ENCODE data around the gene HEXB. TPM values are rescaled to one million over a fixed set of nuclear protein-coding genes. Genes with fewer than 3 reads are reported as not detected.
"Not testable (repeated sequence)": the region's sequence is repeated elsewhere in the genome, so short reads cannot be mapped to it uniquely, and the experiment has no call there.

HEXB gene
- total and polyA plus RNA-seq, 2 donors from 2014 or later, result 113 to 184 TPM

GRCh38 chr5:74736759-74737158 is 51.7 kb downstream of the HEXB start:
- DNase-seq, result no peak
- H3K27me3 ChIP-seq (ENCODE audit: control insufficient read depth, insufficient read depth, low read length), result no peaks in the 10 kb centered on the region
- intact Hi-C loops (cut with DNase I), result no loop called here
- H3K27ac ChIP-seq (ENCODE audit: low read depth in 2 of 2, low read length in 2 of 2), result no peak overlapping the region
- TF ChIP-seq CTCF (IDR thresholded peaks at IDR 0.05; ENCODE audit: borderline replicate concordance, extremely low read depth, insufficient read depth), result no peak
- H3K36me3 ChIP-seq (ENCODE audit: control insufficient read depth in 2 of 3, insufficient read depth in 3 of 3, low read length in 3 of 3), result peaks cover 2 to 18% (median 14%) of the 10 kb centered on the region in 3 donors
- no peak overlapping the region for H3K4me3 ChIP-seq (ENCODE audit: low read length in 3 of 3)
- no peak overlapping the region for H3K9ac ChIP-seq (ENCODE audit: low read length in 3 of 3)
- no peak for FAIRE-seq
- H3K9me3 ChIP-seq (ENCODE audit: control insufficient read depth in 2 of 3, insufficient read depth in 1 of 3, low read length in 3 of 3), result no peaks in the 10 kb centered on the region
- no peaks in the 10 kb centered on the region for H3K4me1 ChIP-seq (ENCODE audit: control insufficient read depth in 2 of 3, insufficient read depth in 2 of 3, low read depth in 1 of 3, low read length in 3 of 3)

- no peak for FAIRE-seq
- TF ChIP-seq CTCF (IDR thresholded peaks at IDR 0.05; ENCODE audit: borderline replicate concordance, extremely low read depth, insufficient read depth), result no peak
Measured at GRCh38 chr5:74738406-74738805, 53.4 kb downstream of the HEXB start.

GRCh38 chr5:74748742-74749141 is 63.7 kb downstream of the HEXB start:
- H3K36me3 ChIP-seq (ENCODE audit: control insufficient read depth in 2 of 3, insufficient read depth in 3 of 3, low read length in 3 of 3), result peaks cover 6 to 40% (median 16%) of the 10 kb centered on the region in 3 donors
- H3K9ac ChIP-seq (ENCODE audit: low read length in 3 of 3); H3K27ac ChIP-seq (ENCODE audit: low read depth in 2 of 2, low read length in 2 of 2); FAIRE-seq; H3K9me3 ChIP-seq (ENCODE audit: control insufficient read depth in 2 of 3, insufficient read depth in 1 of 3, low read length in 3 of 3); DNase-seq; H3K4me1 ChIP-seq (ENCODE audit: control insufficient read depth in 2 of 3, insufficient read depth in 2 of 3, low read depth in 1 of 3, low read length in 3 of 3); H3K27me3 ChIP-seq (ENCODE audit: control insufficient read depth, insufficient read depth, low read length); intact Hi-C loops (cut with DNase I); H3K4me3 ChIP-seq (ENCODE audit: low read length in 3 of 3): not testable (repeated sequence)

More at GRCh38 chr5:74738406-74738805, 53.4 kb downstream of the HEXB start:
- peaks cover 2 to 17% (median 12%) of the 10 kb centered on the region in 3 donors for H3K36me3 ChIP-seq (ENCODE audit: control insufficient read depth in 2 of 3, insufficient read depth in 3 of 3, low read length in 3 of 3)
- no peak for DNase-seq
- intact Hi-C loops (cut with DNase I), result no loop called here
- H3K9me3 ChIP-seq (ENCODE audit: control insufficient read depth in 2 of 3, insufficient read depth in 1 of 3, low read length in 3 of 3), result no peaks in the 10 kb centered on the region
- no peaks in the 10 kb centered on the region for H3K27me3 ChIP-seq (ENCODE audit: control insufficient read depth, insufficient read depth, low read length)
- no peak overlapping the region for H3K4me3 ChIP-seq (ENCODE audit: low read length in 3 of 3)
- H3K4me1 ChIP-seq (ENCODE audit: control insufficient read depth in 2 of 3, insufficient read depth in 2 of 3, low read depth in 1 of 3, low read length in 3 of 3), result no peaks in the 10 kb centered on the region
- H3K9ac ChIP-seq (ENCODE audit: low read length in 3 of 3), result no peak overlapping the region
- no peak overlapping the region for H3K27ac ChIP-seq (ENCODE audit: low read depth in 2 of 2, low read length in 2 of 2)

GRCh38 chr5:74761241-74761640 is 76.2 kb downstream of the HEXB start:
- Histone ChIP-seq H3K36me3 (ENCODE audit: control insufficient read depth in 2 of 3, insufficient read depth in 3 of 3, low read length in 3 of 3) (peaks cover 9 to 13% (median 10%) of the 10 kb centered on the region in 3 donors), H3K27me3 (ENCODE audit: control insufficient read depth, insufficient read depth, low read length) (no peaks in the 10 kb centered on the region), H3K9ac (ENCODE audit: low read length in 3 of 3) (no peak overlapping the region), H3K4me3 (ENCODE audit: low read length in 3 of 3) (no peak overlapping the region), H3K4me1 (ENCODE audit: control insufficient read depth in 2 of 3, insufficient read depth in 2 of 3, low read depth in 1 of 3, low read length in 3 of 3) (peaks cover 0 to 9% (median 0%) of the 10 kb centered on the region in 3 donors), H3K27ac (ENCODE audit: low read depth in 2 of 2, low read length in 2 of 2) (no peak overlapping the region), H3K9me3 (ENCODE audit: control insufficient read depth in 2 of 3, insufficient read depth in 1 of 3, low read length in 3 of 3) (peaks cover 0 to 2% (median 0%) of the 10 kb centered on the region in 3 donors)
- no peak for TF ChIP-seq CTCF (IDR thresholded peaks at IDR 0.05; ENCODE audit: borderline replicate concordance, extremely low read depth, insufficient read depth)
- DNase-seq, result no peak
- no peak for FAIRE-seq
- intact Hi-C loops (cut with DNase I), result no loop called here

Data from kidney (tissue), 14 donors.